K562 (cell line): Measurements from ENCODE around the gene EVA1A. TPM values are rescaled to one million over a fixed set of nuclear protein-coding genes. Genes with fewer than 3 reads are reported as not detected.

Source experiments
- ATAC-seq: fragments of 200-7000 bp; cut with Tn5 transposase; 3 replicates; pipeline ENCODE4 v1.9.1; 2020; ENCODE audit warnings: moderate library complexity
- BruUV-seq: library from RNA; stranded (reverse); fragments of 400-500 nt; replicated peaks from 2 replicates; lab custom pipeline; 2021; lab: Mats Ljungman, UMichigan
- CTCF ChIA-PET: fragments of 300-600 bp; formaldehyde crosslinking; extraction: SDS; loops from one replicate; lab custom pipeline; 2021; ENCODE audit warnings: low intra/inter-chr PET ratio; lab: Yijun Ruan, JAX
- POLR2A ChIA-PET: fragments of 300-600, 350-650 bp; sonication (Branson Sonifier 250); formaldehyde crosslinking; extraction: SDS; loops from one replicate; lab custom pipeline; 2021; ENCODE audit warnings: antibody characterized with exemption, inconsistent platforms; lab: Yijun Ruan, JAX
- DNase-seq, 4 experiments: peaks; one replicate each; pipeline versions ENCODE4 v3.0.0 to v3.0.0-alpha.2; 2011 to 2018; ENCODE audit warnings: low spot score in 3 of 4, mixed read lengths in 3 of 4; ENCODE audit errors: extremely low read depth in 1 of 4
- FAIRE-seq: peaks from 2 replicates; lab custom pipeline; 2011; peaks lifted over from hg19 to GRCh38; lab: Jason Lieb, UNC
- H2AFZ ChIP-seq: 2 replicates; pipeline ENCODE4 v1.6.0; 2011; ENCODE audit warnings: low read depth, low read length, control low read depth, inconsistent platforms
- H3K27ac ChIP-seq: fragments of 200-600 bp; 3 replicates; pipeline ENCODE4 v1.8.0; 2011; ENCODE audit warnings: low read depth, mild to moderate bottlenecking, control low read depth, inconsistent platforms, low read length, moderate library complexity, mixed read lengths; ENCODE audit errors: extremely low read depth
- H3K27me3 ChIP-seq, 2 experiments: fragments of 300-600 bp in 1 of 2; 2 replicates in 1 of 2; 3 replicates in 1 of 2; pipeline versions ENCODE4 v1.6.0 to v1.8.0; 2011; ENCODE audit warnings: inconsistent platforms in 2 of 2, low read length in 2 of 2, mild to moderate bottlenecking in 1 of 2, mixed read lengths in 1 of 2, moderate library complexity in 1 of 2; ENCODE audit not compliant: control insufficient read depth in 2 of 2, insufficient read depth in 2 of 2
- H3K36me3 ChIP-seq: fragments of 300-600 bp; 3 replicates; pipeline ENCODE4 v1.8.0; 2011; ENCODE audit warnings: mild to moderate bottlenecking, low read length, inconsistent platforms; ENCODE audit not compliant: control insufficient read depth, insufficient read depth
- H3K4me1 ChIP-seq, 2 experiments: fragments of 200-600 bp in 1 of 2; replicated peaks in 1 of 2; 2 replicates in 1 of 2; 3 replicates in 1 of 2; pipeline versions ENCODE4 v1.5.1 to v1.8.0; 2011; ENCODE audit warnings: inconsistent platforms in 2 of 2, low read length in 2 of 2, mild to moderate bottlenecking in 1 of 2, mixed read lengths in 1 of 2, moderate library complexity in 1 of 2; ENCODE audit not compliant: control insufficient read depth in 2 of 2, insufficient read depth in 2 of 2
- H3K4me2 ChIP-seq: 2 replicates; pipeline ENCODE4 v1.6.1; 2011; ENCODE audit warnings: low read length, control low read depth, inconsistent platforms, mixed read lengths; ENCODE audit not compliant: insufficient read depth
- H3K4me3 ChIP-seq: fragments of 200-600 bp; sonication (generic), shearing (Covaris generic); 2 replicates; pipeline ENCODE4 v1.5.1; 2016; ENCODE audit warnings: control low read depth, inconsistent platforms
- H3K79me2 ChIP-seq: fragments of 200-600 bp; 3 replicates; pipeline ENCODE4 v1.8.0; 2011; ENCODE audit warnings: low read length, inconsistent platforms; ENCODE audit not compliant: control insufficient read depth, insufficient read depth
- H3K9ac ChIP-seq, 2 experiments: 2 replicates each; pipeline versions ENCODE4 v1.6.0 to v1.6.1; 2011; ENCODE audit warnings: low read depth in 2 of 2, low read length in 2 of 2, control low read depth in 1 of 2, inconsistent platforms in 1 of 2, mild to moderate bottlenecking in 1 of 2, mixed read lengths in 1 of 2; ENCODE audit not compliant: insufficient read depth in 1 of 2
- H3K9me1 ChIP-seq: one replicate; pipeline ENCODE4 v1.6.0; 2011; ENCODE audit warnings: inconsistent platforms, mild to moderate bottlenecking, low read length, moderate library complexity; ENCODE audit not compliant: control insufficient read depth, insufficient read depth
- H3K9me3 ChIP-seq: replicated peaks from 2 replicates; pipeline ENCODE4 v1.5.1; 2011; ENCODE audit warnings: low read depth, low read length, inconsistent platforms; ENCODE audit not compliant: control insufficient read depth, insufficient read depth
- H4K20me1 ChIP-seq: replicated peaks from 2 replicates; pipeline ENCODE4 v1.6.1; 2011; ENCODE audit warnings: low read length, inconsistent platforms, mixed read lengths; ENCODE audit not compliant: control insufficient read depth, insufficient read depth
- CBX3 ChIP-seq, 2 experiments: IDR thresholded peaks; 1 replicate in 1 of 2; 2 replicates in 1 of 2; pipeline ENCODE4 v1.6.1; 2012; ENCODE audit warnings: inconsistent platforms in 2 of 2, low read length in 2 of 2, borderline replicate concordance in 1 of 2, control low read depth in 1 of 2
- CHD1 ChIP-seq: fragments of 200-600 bp; sonication (generic); IDR thresholded peaks from one replicate; pipeline ENCODE4 v1.6.1; 2012; ENCODE audit warnings: mild to moderate bottlenecking, moderate library complexity, low read length, inconsistent platforms
- CXXC5 ChIP-seq: fragments of 250-450 bp; sonication (Bioruptor Pico); IDR thresholded peaks from 2 replicates; pipeline ENCODE4 v1.8.0; 2022; ENCODE audit warnings: inconsistent platforms, mild to moderate bottlenecking, moderate library complexity
- DEAF1 ChIP-seq: fragments of 450-650 bp; formaldehyde crosslinking; IDR thresholded peaks from 2 replicates; pipeline ENCODE4 v1.4.0; 2020; ENCODE audit warnings: mild to moderate bottlenecking, moderate library complexity
- FUS ChIP-seq: fragments of 200-400 bp; formaldehyde crosslinking; optimal IDR thresholded peaks from 2 replicates; pipeline ENCODE3; 2017; ENCODE audit warnings: low read depth, low read length
- HDAC3 ChIP-seq: fragments of 450-650 bp; IDR thresholded peaks from 2 replicates; pipeline ENCODE4 v1.6.1; 2018; ENCODE audit warnings: borderline replicate concordance, mild to moderate bottlenecking, moderate library complexity; ENCODE audit not compliant: partially characterized antibody
- NFE2L1 ChIP-seq: fragments of 450-650 bp; IDR thresholded peaks from 2 replicates; pipeline ENCODE4 v1.6.1; 2016; ENCODE audit warnings: missing genetic modification characterization, low read depth, mild to moderate bottlenecking, missing compliant biosample characterization, moderate library complexity, borderline replicate concordance
- PPARD ChIP-seq: fragments of 250-450 bp; sonication (Bioruptor Pico); IDR thresholded peaks from 2 replicates; pipeline ENCODE4 v1.8.0; 2022; ENCODE audit warnings: inconsistent platforms, mild to moderate bottlenecking, moderate library complexity
- RNF2 ChIP-seq: sonication (generic); IDR thresholded peaks from 2 replicates; pipeline ENCODE4 v1.6.1; 2016
- SAFB2 ChIP-seq: fragments of 200-400 bp; formaldehyde crosslinking; IDR thresholded peaks from 2 replicates; pipeline ENCODE4 v1.6.1; 2018; ENCODE audit warnings: borderline replicate concordance, low read length, low read depth, moderate library complexity; ENCODE audit not compliant: severe bottlenecking
- SRSF7 ChIP-seq: fragments of 200-400 bp; formaldehyde crosslinking; optimal IDR thresholded peaks from 2 replicates; pipeline ENCODE3; 2017; ENCODE audit warnings: mild to moderate bottlenecking, low read depth, low read length
- ZNF184 ChIP-seq: sonication (generic); formaldehyde crosslinking; IDR thresholded peaks from 2 replicates; pipeline ENCODE4 v1.5.0; 2020; ENCODE audit warnings: missing genetic modification reagents
- ZNF232 ChIP-seq: sonication (generic); formaldehyde crosslinking; IDR thresholded peaks from 2 replicates; pipeline ENCODE4 v1.8.0; 2022; ENCODE audit warnings: mild to moderate bottlenecking, missing genetic modification reagents
- ZNF239 ChIP-seq: fragments of 250-450 bp; sonication (Bioruptor Pico); IDR thresholded peaks from 2 replicates; pipeline ENCODE4 v1.4.0; 2020; ENCODE audit warnings: mild to moderate bottlenecking
- ZNF354B ChIP-seq: fragments of 250-450 bp; sonication (Bioruptor Pico); IDR thresholded peaks from 2 replicates; pipeline ENCODE4 v1.4.0; 2020
- ZNF507 ChIP-seq: conservative IDR thresholded peaks from 2 replicates; pipeline ENCODE4 v1.6.1; 2017; ENCODE audit warnings: missing genetic modification characterization, missing compliant biosample characterization
- WGBS: fragments of 100-300 bp; shearing (Covaris generic); methylation state at CpG from one replicate; pipeline ENCODE4 v1.1.6; 2016; ENCODE audit warnings: low coverage, mixed read lengths; ENCODE audit not compliant: insufficient coverage; ENCODE audit errors: missing lambda C conversion rate; 5-methylcytosine and 5-hydroxymethylcytosine counted together
- in situ Hi-C: fragments of 300-500 bp; cut with MboI; formaldehyde crosslinking; loops from 4 replicates; pipeline ENCODE4 v1.15.0; 2018; ENCODE audit warnings: inconsistent platforms, mixed read lengths
- intact Hi-C: fragments of 100-400 bp; cut with micrococcal nuclease; formaldehyde crosslinking; loops from 2 replicates; pipeline ENCODE4 v1.14.2; 2022
- polyA plus RNA-seq, 8 experiments: library from polyadenylated mRNA; depleted of rRNA in 4 of 8; stranded (reverse) in 5 of 8; unstranded in 3 of 8; fragments of >200 nt; fragmentation: Nextera tagmentation in 2 of 8; fragmentation: Illumina TruSeq in 1 of 8; extraction: Ambion mirVana in 2 of 8; extraction: Trizol in 1 of 8; gene quantifications; 2 replicates each; pipeline versions ENCODE4 v1.2.1 to v1.2.3, GENCODE V29; 2011 to 2014; ENCODE audit warnings: inconsistent platforms in 1 of 8, missing spikeins in 1 of 8
- total RNA-seq, 7 experiments: library from RNA; depleted of rRNA in 6 of 7; stranded (reverse); fragments of >200 nt in 6 of 7; fragmentation: Illumina TruSeq in 2 of 7; extraction: Trizol in 2 of 7; gene quantifications; 2 replicates each; pipeline versions ENCODE4 v1.2.1 to v1.2.3, GENCODE V29; 2011 to 2021; ENCODE audit warnings: low replicate concordance in 1 of 7
- TF ChIP-seq, protein P1 (sequence below): fragments of 450-650 bp; IDR thresholded peaks from 2 replicates; pipeline ENCODE4 v1.6.1; 2017; ENCODE audit warnings: mild to moderate bottlenecking, moderate library complexity
- TF ChIP-seq, protein P2 (sequence below): fragments of 250-450 bp; sonication (Bioruptor Pico); IDR thresholded peaks from 2 replicates; pipeline ENCODE4 v1.5.1; 2021; ENCODE audit warnings: mild to moderate bottlenecking
- TF ChIP-seq, protein P3 (sequence below): fragments of 450-650 bp; IDR thresholded peaks from 2 replicates; pipeline ENCODE4 v1.6.1; 2018; ENCODE audit warnings: mild to moderate bottlenecking, low read depth; ENCODE audit not compliant: partially characterized antibody

Gene EVA1A
- total and polyA plus RNA-seq, 9 of the 15 experiments (the other 6 are each of a cell fraction or from before 2014, with no cell fraction given): not detected

DNA sequence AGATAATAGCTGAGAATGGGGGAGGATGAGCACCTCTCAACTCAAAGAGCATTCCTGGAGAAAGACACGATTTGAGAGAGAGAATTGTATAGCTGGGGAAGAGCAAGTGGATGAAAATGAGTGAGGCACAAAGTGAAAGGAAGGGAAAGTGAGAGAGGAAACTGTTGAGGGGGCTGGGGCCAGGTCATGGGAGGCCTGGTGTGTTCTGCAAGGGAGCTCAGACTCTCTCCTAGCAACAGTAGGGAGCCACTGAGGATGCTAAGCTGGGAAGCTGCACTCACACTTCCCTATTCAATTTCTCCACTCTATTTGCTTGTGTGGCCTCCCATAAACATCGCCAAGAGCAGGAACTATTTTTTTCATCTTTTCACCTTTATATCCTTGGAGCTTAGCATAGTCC lies 14.8 kb downstream of the EVA1A start:
- WGBS: 0% methylated on average over 2 of the region's 2 CpGs
- POLR2A ChIA-PET: interaction anchor here (0.6 to 0.7 kb wide), 2 partner anchors 30 to 44 kb away, joined by 3 read pairs; no protein-coding TSS in a partner anchor
- H3K27ac ChIP-seq: no peak overlapping the region
- H3K9me3 ChIP-seq: no peaks in the 10 kb centered on the region
- no peak overlapping the region for H3K4me3 ChIP-seq
- no peak overlapping the region for H3K4me2 ChIP-seq
- H3K9me1 ChIP-seq: no peaks in the 10 kb centered on the region
- no peaks in the 10 kb centered on the region for H3K4me1 ChIP-seq
- CTCF ChIA-PET: no interaction called here
- intact Hi-C loops (no loop called here), in situ Hi-C loops (no loop called here)
- no peaks in the 10 kb centered on the region for H3K36me3 ChIP-seq
- H3K27me3 ChIP-seq: peaks cover 0 to 4% of the 10 kb centered on the region in 2 experiments; a peak in 2 of 5 replicates
- H4K20me1 ChIP-seq: no peaks in the 10 kb centered on the region
- H2AFZ ChIP-seq: no peak overlapping the region
- BruUV-seq: no TSS peak
- no peak overlapping the region for H3K9ac ChIP-seq
- no peak for FAIRE-seq
- H3K79me2 ChIP-seq: no peaks in the 10 kb centered on the region
- ATAC-seq: no peak
- DNase-seq: no peak
- TF ChIP-seq, protein P1, sequence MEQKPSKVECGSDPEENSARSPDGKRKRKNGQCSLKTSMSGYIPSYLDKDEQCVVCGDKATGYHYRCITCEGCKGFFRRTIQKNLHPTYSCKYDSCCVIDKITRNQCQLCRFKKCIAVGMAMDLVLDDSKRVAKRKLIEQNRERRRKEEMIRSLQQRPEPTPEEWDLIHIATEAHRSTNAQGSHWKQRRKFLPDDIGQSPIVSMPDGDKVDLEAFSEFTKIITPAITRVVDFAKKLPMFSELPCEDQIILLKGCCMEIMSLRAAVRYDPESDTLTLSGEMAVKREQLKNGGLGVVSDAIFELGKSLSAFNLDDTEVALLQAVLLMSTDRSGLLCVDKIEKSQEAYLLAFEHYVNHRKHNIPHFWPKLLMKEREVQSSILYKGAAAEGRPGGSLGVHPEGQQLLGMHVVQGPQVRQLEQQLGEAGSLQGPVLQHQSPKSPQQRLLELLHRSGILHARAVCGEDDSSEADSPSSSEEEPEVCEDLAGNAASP: no peak
- no peak for TF ChIP-seq SRSF7
- TF ChIP-seq CBX3 (IDR thresholded peaks at IDR 0.05; ENCODE audit: borderline replicate concordance in 1 of 2, low read length in 2 of 2): no peak
- TF ChIP-seq RNF2: no peak
- TF ChIP-seq DEAF1 (CRISPR knock-in tag): no peak
- TF ChIP-seq CHD1: no peak
- TF ChIP-seq CXXC5: no peak
- no peak for TF ChIP-seq HDAC3
- no peak for TF ChIP-seq ZNF354B (CRISPR knock-in tag)
- no peak for TF ChIP-seq ZNF239 (CRISPR knock-in tag)
- TF ChIP-seq PPARD (CRISPR knock-in tag): no peak
- no peak for TF ChIP-seq ZNF184
- TF ChIP-seq ZNF507 (tag): no peak
- TF ChIP-seq NFE2L1 (tag): no peak
- TF ChIP-seq, protein P2, sequence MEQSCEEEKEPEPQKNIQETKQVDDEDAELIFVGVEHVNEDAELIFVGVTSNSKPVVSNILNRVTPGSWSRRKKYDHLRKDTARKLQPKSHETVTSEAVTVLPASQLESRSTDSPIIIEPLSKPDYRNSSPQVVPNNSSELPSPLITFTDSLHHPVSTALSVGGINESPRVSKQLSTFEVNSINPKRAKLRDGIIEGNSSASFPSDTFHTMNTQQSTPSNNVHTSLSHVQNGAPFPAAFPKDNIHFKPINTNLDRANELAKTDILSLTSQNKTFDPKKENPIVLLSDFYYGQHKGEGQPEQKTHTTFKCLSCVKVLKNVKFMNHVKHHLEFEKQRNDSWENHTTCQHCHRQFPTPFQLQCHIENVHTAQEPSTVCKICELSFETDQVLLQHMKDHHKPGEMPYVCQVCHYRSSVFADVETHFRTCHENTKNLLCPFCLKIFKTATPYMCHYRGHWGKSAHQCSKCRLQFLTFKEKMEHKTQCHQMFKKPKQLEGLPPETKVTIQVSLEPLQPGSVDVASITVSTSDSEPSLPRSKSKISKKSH (CRISPR knock-in tag): no peak
- TF ChIP-seq FUS: no peak
- no peak for TF ChIP-seq SAFB2
- TF ChIP-seq, protein P3, sequence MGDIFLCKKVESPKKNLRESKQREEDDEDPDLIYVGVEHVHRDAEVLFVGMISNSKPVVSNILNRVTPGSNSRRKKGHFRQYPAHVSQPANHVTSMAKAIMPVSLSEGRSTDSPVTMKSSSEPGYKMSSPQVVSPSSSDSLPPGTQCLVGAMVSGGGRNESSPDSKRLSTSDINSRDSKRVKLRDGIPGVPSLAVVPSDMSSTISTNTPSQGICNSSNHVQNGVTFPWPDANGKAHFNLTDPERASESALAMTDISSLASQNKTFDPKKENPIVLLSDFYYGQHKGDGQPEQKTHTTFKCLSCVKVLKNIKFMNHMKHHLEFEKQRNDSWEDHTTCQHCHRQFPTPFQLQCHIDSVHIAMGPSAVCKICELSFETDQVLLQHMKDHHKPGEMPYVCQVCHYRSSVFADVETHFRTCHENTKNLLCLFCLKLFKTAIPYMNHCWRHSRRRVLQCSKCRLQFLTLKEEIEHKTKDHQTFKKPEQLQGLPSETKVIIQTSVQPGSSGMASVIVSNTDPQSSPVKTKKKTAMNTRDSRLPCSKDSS: no peak
- TF ChIP-seq ZNF232 (CRISPR knock-in tag): no peak
